Testis (tissue), 5 donors: Measurements from ENCODE around the gene TUBB4A. TPM values are rescaled to one million over a fixed set of nuclear protein-coding genes. Genes with fewer than 3 reads are reported as not detected.
"Not testable (repeated sequence)": the region's sequence is repeated elsewhere in the genome, so short reads cannot be mapped to it uniquely, and the experiment has no call there.

Source experiments
- DNase-seq: peaks from one replicate; pipeline ENCODE4 v3.0.0-alpha.2; 2019
- H3K27ac ChIP-seq, 2 donors: fragments of 200-600 bp; sonication (generic); one replicate each; pipeline ENCODE4 v1.5.1; 2019
- H3K27me3 ChIP-seq: fragments of 200-600 bp; sonication (generic); one replicate; pipeline ENCODE4 v1.5.1; 2019
- H3K36me3 ChIP-seq: fragments of 200-600 bp; sonication (generic); one replicate; pipeline ENCODE4 v1.5.1; 2017; ENCODE audit warnings: low read depth; ENCODE audit errors: missing control alignments
- H3K4me1 ChIP-seq: fragments of 200-600 bp; sonication (generic); one replicate; pipeline ENCODE4 v1.5.1; 2019
- H3K4me3 ChIP-seq, 2 donors: fragments of 200-600 bp; sonication (generic); one replicate each; pipeline ENCODE4 v1.5.1; 2017 to 2019
- H3K9me3 ChIP-seq: fragments of 200-600 bp; sonication (generic); one replicate; pipeline ENCODE4 v1.5.1; 2017
- CTCF ChIP-seq, 3 experiments: fragments of 450-650 bp in 2 of 3; fragments of 200-600 bp in 1 of 3; sonication (generic) in 1 of 3; IDR thresholded peaks; one replicate each; pipeline ENCODE4 v1.5.1; 2016 to 2019; ENCODE audit warnings: antibody characterized with exemption in 3 of 3, mild to moderate bottlenecking in 2 of 3, moderate library complexity in 1 of 3
- POLR2A ChIP-seq: fragments of 450-650 bp; IDR thresholded peaks from one replicate; pipeline ENCODE4 v1.6.1; 2017; ENCODE audit warnings: antibody characterized with exemption, mild to moderate bottlenecking, moderate library complexity
- WGBS, 2 donors: methylation state at CpG; one replicate each; pipeline ENCODE4 v1.1.5; 2018; 5-methylcytosine and 5-hydroxymethylcytosine counted together
- intact Hi-C: fragments of 100-400 bp; cut with DNase I; formaldehyde crosslinking; loops from one replicate; pipeline ENCODE4 v1.15.1; 2023; ENCODE audit warnings: low total_unique reads
- long read RNA-seq, 2 donors: transcript quantifications; one replicate each; lab custom pipeline, GENCODE V29; 2026
- polyA plus RNA-seq: library from polyadenylated mRNA; stranded (reverse); fragments of 350-450 nt; fragmentation: Illumina TruSeq; extraction: RNeasy Lipid Tissue Mini Kit (QIAGEN cat#74804); gene quantifications from one replicate; pipeline ENCODE4 v1.2.3, GENCODE V29; 2014; ENCODE audit warnings: low read depth, low replicate concordance; ENCODE audit not compliant: insufficient read depth
- total RNA-seq, 2 donors: library from RNA; depleted of rRNA; stranded (reverse); fragments of >200 nt; gene quantifications; one replicate each; pipeline ENCODE4 v1.2.3, GENCODE V29; 2016

TUBB4A gene
- total RNA-seq, result 100 to 1,000 TPM; 217 to 277 TPM
- 205 TPM for polyA plus RNA-seq
- long read RNA-seq, donor 1, transcript TUBB4A-201 (4 exons, 2,552 nt), result major isoform, 33 of 35 reads
- long read RNA-seq, donor 1, partial matches to known transcripts, result 0 of 35 reads
- long read RNA-seq, donor 1, other reads (novel, unspliced or antisense), result 0 of 35 reads
- long read RNA-seq, donor 2, transcript TUBB4A-201 (4 exons, 2,552 nt), result major isoform, 17 of 18 reads
- long read RNA-seq, donor 2, partial matches to known transcripts, result 0 of 18 reads
- long read RNA-seq, donor 2, other reads (novel, unspliced or antisense), result 0 of 18 reads

GRCh38 chr19:6501740-6502648, at the start of gene TUBB4A:
TUBB4A (minus strand) TSS chr19:6502309; CDS start chr19:6502212, 97 bp downstream.
- 1% methylated on average over 25 to 53 of the region's 71 CpGs for WGBS, 2 donors
- DNase-seq, result peak; percentile 59
- Histone ChIP-seq H3K4me1 (peaks cover 14% of the 10 kb centered on the region), H3K36me3 (no peaks in the 10 kb centered on the region), H3K27me3 (no peaks in the 10 kb centered on the region), H3K4me3 (peak within 1 kb of the TSS; percentile 49 to 65), H3K9me3 (no peaks in the 10 kb centered on the region), H3K27ac (no peak within 1 kb of the TSS)
- intact Hi-C loops, result no loop called here
- no peak for TF ChIP-seq POLR2A

- no peak overlapping the region for H3K4me3 ChIP-seq
- no peak overlapping the region for H3K27ac ChIP-seq
- no peaks in the 10 kb centered on the region for H3K27me3 ChIP-seq
- 67 to 92% methylated on average over 3 of the region's 3 CpGs for WGBS, 2 donors
- TF ChIP-seq POLR2A, result no peak
- no peak for TF ChIP-seq CTCF (IDR thresholded peaks at IDR 0.05)
- no peaks in the 10 kb centered on the region for H3K9me3 ChIP-seq
- no peaks in the 10 kb centered on the region for H3K36me3 ChIP-seq
- intact Hi-C loops, result no loop called here
- DNase-seq, result no peak
- H3K4me1 ChIP-seq, result no peaks in the 10 kb centered on the region
Observed at GRCh38 chr19:6551091-6551490, 49.0 kb upstream of the TUBB4A start.

GRCh38 chr19:6550679-6551078, 48.6 kb upstream of the TUBB4A start:
- WGBS, 2 donors, result 86 to 93% methylated on average over 6 of the region's 6 CpGs
- H3K4me3 ChIP-seq, DNase-seq, H3K27me3 ChIP-seq, H3K4me1 ChIP-seq, H3K27ac ChIP-seq, H3K9me3 ChIP-seq, H3K36me3 ChIP-seq, intact Hi-C loops: not testable (repeated sequence)

GRCh38 chr19:6543866-6544347, 41.8 kb upstream of the TUBB4A start:
- Histone ChIP-seq H3K4me1 (no peaks in the 10 kb centered on the region), H3K27ac (no peak overlapping the region), H3K27me3 (no peaks in the 10 kb centered on the region), H3K4me3 (no peak overlapping the region), H3K36me3 (no peaks in the 10 kb centered on the region), H3K9me3 (no peaks in the 10 kb centered on the region)
- 83 to 88% methylated on average over 11 of the region's 11 CpGs for WGBS, 2 donors
- intact Hi-C loops, result no loop called here
- no peak for DNase-seq
- no peak for TF ChIP-seq CTCF (IDR thresholded peaks at IDR 0.05)
- TF ChIP-seq POLR2A, result no peak

- WGBS, 2 donors, result 81 to 85% methylated on average over 13 of the region's 13 CpGs
- Histone ChIP-seq H3K9me3 (no peaks in the 10 kb centered on the region), H3K36me3 (no peaks in the 10 kb centered on the region), H3K4me3 (no peak overlapping the region), H3K27me3 (no peaks in the 10 kb centered on the region), H3K27ac (no peak overlapping the region), H3K4me1 (no peaks in the 10 kb centered on the region)
- no peak for DNase-seq
- TF ChIP-seq POLR2A, result no peak
- intact Hi-C loops, result no loop called here
Observed at GRCh38 chr19:6540918-6541689, 39.0 kb upstream of the TUBB4A start.
